HG03432 (cell line): ENCODE measurements around the gene PANK3.
"Not testable (repeated sequence)": the region's sequence is repeated elsewhere in the genome, so short reads cannot be mapped to it uniquely, and the experiment has no call there.

Experiments
- ATAC-seq: cut with Tn5 transposase; IDR thresholded peaks from one replicate; pipeline ENCODE4 v1.9.1; 2021; ENCODE audit warnings: mild to moderate bottlenecking, moderate library complexity; ENCODE audit not compliant: unreplicated experiment

PANK3 gene

DNA sequence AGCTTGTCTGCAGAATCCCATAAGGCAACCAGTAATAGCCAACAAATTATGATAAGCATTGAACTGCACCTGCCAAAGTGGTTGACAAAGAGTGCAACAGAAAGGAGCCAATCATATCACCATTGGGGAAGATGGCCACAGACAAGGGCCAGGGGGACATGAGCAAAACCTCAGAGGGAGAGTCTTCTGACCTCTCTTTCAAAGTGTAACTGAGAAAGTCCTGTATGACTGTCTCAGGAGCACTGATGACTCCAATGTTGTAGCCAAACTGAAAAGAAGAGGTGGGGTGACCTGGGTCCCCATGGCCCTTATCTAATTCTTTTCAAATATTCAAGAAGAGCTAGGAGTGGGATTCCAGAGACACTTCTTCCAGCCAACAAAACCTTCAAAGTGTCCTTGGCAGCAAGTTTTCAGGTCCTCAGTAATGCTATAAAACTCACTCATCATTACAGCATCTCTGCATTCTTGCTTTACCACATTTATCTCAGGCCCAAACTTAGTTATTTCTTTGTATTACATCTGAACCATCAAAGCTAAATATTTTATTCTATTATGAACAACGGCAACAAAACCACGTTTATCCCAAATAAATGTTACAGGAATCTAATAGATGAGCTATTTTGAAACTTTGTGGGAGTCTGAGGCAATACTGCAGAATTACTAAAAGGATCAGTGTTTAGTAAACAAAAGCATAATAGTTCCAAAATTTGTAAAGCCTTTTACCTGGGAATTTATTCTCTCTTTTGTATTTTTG is 25.6 kb downstream of the PANK3 start:
- no peak for ATAC-seq

DNA sequence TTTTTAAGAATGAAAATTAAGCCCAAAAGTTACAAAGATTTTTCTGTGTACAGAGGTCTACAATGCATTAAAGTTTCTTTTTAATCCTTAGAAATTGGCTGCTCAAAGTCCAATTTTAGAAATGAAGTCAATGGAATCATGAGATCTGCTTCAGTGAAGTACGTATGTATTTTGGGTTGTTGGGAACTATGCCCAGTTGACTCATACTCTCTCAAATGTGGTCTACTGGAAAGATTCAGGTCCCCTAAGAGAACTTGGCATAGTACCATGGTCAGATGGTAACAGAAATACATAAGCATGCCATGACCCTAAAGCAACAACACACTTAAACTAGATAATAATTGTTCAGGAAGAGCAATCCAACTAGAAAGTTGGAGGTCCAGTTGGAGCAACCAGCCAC is 27.0 kb downstream of the PANK3 start:
- ATAC-seq, result no peak

DNA sequence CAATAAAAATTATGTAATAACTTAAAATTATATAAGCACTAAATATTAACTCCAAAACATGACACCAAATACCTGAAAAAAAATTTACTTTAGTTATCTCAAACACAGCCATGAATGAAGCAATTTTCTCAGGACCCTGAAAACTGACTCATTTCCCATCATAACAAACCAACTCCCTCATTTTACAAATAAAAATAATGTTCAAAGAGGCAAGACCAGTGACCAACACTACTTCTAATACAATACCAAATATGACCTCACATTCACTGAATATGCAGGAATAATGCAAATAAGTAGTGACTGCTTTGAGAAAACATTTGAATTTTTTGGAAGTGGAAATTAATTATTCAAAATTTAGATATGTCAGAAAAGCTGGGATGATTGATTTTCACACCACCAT is 28.5 kb downstream of the PANK3 start:
- no peak for ATAC-seq

DNA sequence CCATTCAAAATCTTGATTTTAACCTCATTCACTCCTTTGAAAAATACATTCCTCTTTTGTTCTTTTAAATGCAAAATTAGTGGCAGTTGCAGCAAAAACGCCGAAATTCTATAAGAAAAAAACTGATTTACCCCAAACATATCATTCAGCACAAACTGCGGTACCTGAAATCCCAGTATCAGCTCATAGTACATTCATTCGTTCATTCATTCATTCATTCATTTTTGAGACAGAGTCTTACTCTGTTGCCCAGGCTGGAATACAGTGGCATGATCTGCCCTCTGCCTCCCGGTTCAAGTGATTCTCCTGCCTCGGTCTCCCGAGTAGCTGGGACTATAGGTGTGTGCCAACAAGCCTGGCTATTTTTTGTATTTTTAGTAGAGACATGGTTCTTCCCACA is 29.6 kb downstream of the PANK3 start:
- no peak for ATAC-seq

DNA sequence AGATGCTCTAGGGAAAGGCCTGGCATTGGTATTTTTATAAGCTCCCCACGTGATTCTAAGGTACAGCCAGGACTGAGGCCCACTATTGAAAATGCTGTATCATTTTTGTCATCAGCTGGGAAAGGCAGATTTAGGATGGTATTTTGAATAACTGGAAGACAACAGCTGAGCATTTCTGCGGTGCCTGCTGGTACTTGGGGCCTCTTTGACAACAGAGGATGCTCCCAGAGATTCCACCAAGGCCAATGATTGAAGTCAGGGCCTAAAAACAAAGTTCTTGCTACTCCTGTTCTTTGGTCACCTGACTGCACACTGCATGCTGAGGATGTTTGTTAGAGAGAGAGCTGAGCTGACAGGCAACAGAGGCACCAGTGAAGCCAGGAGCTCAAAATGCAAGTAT is 42.0 kb downstream of the PANK3 start:
- ATAC-seq, result no peak

DNA sequence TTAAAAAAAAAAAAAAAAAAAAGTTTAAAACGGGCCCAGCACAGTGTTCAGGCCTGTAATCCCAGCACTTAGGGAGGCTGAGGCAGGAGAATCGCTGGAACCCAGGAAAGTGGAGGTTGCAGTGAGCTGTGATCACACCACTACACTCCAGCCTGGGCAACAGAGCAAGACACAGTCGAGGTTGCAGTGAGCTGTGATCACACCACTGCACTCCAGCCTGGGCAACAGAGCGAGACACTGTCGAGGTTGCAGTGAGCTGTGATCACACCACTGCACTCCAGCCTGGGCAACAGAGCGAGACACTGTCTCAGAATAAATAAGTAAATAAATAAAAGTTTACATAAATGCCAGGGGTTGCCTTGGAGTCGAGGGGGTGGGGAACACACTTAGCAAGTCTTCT is 44.8 kb downstream of the PANK3 start:
- ATAC-seq, result not testable (repeated sequence)

DNA sequence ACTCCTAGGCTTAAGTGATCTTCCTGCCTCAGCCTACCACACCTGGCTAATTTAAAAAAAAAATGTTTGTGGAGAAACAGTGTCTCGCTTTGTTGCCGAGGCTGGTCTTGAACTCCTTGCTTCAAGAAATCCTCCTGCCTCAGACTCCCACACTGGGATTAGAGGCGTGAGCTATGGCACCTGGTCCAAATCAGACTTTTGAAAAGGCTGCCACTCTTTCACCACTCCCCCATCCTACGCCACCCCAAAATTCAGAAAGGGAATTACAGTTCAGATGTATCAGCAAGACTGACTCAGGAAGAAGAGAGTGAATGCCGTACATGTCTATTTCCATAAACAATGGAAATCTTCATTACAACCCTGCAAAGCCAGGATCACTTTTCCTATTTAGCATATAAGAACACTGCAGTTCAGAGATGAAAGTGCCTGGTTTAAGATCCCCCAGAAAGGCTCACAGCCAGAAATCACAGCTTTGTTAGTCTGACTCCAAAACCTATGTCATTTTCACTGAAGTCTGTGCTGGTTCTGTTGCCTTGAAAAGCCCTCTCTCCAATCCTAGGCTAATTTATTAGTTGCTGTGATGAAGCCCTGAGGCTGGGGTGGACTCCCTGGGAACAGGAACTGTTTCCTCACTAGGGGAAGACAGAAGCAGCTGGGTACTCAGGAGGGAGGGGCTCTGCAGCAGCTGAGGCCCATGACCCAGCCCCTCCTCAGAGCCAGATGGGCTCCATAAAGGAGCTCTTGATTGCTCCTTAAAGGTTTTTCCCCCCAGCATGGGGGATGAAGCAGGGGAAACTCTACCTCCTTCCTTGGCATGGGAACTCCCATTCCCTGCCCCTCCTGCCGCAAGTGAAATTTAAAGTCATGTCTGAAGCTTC is 46.9 kb downstream of the PANK3 start:
- ATAC-seq, result no peak

DNA sequence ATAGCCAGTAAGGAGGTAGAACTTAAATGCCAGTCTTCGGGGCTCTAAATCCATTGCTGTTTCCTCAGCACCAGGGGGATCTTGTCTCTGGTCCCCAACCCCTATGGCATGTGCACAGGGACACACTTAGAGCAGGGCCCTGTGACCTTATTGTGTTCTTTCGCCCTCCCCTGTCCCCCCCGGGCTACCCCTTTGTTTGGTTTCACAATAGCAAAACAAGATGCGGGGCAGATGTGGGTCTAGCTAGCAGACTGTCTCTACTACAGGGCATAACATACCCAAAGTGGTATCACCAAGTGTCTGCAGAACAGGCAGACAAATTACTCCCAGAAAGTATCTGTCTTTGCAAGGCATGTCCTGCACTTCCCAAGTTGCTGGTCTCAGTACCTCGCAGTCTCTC is 48.0 kb downstream of the PANK3 start:
- no peak for ATAC-seq

DNA sequence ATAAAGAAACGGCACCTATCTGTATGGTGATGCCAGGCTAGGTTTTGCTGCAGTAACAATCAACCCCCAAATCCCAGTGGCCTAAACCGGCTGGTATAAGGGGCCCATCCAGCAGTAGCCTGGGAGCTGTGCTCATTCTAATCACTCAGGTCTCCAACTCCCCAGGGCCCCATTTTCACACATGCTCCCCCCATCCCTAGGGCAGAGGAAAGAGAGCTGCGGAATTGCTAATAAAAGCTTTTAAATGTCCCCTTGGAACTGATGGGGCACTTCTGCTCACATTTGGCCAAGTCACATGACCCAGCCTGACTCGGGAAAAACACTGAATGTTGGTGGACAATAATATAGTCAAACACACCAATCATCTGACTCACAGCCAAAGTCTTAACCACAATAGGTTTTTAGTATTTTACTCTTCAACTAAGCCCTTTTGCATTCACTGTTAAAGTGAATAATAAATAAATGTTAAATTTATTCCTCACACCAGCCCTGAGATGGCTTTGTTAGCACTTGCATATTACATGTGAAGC is 48.5 kb downstream of the PANK3 start:
- ATAC-seq, result no peak

DNA sequence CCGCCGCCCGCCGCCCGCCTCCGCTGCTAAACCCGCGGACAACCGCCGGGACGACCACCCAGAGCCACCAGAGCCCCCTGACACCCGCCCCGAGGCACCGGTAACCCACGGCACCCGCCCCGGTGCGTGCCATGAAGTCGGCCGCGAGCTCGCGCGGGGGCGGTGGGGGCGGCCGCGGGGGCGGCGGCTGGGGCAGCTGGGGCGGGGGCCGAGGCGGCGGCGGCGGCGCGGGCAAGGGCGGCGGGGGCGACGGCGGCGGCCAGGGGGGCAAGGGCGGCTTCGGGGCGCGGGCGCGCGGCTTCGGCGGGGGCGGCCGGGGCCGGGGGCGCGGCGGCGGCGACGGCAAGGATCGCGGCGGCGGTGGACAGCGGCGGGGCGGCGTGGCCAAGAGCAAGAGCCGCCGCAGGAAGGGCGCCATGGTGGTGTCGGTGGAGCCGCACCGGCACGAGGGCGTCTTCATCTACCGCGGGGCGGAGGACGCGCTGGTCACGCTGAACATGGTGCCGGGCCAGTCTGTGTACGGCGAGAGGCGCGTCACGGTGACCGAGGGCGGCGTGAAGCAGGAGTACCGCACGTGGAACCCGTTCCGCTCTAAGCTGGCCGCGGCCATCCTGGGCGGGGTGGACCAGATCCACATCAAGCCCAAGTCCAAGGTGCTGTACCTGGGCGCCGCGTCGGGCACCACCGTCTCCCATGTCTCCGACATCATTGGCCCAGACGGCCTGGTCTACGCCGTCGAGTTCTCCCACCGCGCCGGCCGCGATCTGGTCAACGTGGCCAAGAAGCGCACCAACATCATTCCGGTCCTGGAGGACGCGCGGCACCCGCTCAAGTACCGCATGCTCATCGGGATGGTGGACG is 49.6 kb downstream of the PANK3 start:
- ATAC-seq, result no peak

DNA sequence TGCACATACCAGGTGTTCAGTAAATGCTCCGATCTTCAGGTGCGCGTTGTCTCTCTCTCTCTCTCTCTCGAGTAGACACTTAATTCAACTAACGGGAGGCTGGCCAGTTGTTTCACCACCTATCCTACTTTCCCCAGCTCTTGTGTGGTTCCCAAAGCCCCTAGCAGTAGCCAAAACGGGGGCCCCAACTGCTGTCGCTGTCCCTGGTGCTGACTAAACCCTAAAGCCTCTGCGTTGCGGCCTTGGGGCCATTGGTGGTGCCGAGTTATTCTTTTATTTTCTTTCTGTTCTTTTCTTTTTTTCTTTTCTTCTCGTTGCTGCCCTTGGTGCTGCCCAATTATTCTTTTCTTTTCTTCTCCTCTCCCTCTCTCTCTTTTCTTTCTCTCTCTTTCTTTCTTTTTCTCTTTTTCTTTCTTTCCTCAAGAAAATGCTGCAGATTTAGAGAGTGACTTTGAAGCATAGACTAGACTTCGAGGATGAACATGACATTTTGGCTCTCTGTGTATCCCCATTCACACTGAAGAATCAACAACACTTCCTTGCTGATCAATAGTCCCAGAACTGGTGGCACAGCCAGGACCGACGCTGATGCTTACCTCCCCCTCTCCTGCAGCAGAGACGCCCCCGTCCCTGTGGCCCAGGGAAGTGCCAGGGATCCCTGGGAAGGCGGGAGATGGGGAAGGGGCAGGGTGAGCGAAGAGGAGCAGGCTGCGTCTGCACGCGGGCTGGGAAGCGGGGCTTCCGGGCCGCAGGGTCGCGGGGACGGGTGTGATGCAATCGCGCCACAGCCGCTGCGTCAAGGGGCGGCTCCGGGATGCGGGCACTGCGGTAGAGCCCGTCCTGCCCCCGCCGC is 50.4 kb downstream of the PANK3 start, which contains the start of gene FBLL1:
FBLL1 (plus strand) TSS at position 785 of the 853 bp plus-strand sequence. CDS start 200 bp downstream, outside the sequence.
- no peak for ATAC-seq

DNA sequence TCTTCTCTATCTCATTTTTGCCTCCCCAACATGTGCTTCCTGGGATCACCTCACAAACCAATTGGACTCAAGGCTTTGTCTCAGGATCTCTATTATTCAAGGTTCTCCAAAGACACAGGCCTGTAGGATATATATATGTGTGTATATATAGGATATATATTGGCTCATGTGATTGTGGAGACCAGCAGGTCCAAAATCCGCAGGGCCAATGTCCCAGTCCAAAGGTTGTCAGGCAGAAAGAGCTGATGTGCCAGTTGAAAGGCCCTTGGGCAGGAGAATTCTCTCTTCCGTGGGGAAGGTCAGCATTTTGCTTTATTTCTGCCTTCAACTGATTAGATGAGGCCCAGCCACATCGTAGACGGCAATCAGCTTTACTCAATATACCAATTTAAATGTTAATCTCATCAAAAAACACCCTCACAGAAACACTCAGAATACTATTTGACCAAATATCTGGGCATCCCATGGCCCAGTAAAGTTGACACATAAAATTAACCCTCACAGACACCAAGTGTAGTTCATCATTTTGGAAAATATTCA is 51.3 kb downstream of the PANK3 start:
- no peak for ATAC-seq

DNA sequence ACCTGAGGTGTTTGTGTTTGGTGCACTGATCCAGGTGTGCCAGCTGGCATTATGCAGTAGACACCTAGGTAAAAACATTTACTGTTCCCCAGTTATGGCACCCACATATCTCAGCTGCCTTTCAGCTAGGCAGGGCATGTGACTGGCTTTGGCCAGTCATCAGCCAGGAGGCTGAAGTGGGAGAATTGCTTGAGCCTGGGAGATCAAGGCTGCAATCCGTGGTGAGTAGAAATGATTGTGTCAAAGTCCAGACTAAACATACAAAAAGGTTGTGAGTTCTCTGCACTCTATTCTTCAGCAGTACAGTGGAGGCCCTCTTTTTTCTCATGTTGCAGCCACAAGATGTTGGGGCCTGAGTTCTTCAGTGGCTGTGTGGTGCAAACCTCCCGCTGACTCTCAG is 53.3 kb downstream of the PANK3 start:
- ATAC-seq, result no peak

DNA sequence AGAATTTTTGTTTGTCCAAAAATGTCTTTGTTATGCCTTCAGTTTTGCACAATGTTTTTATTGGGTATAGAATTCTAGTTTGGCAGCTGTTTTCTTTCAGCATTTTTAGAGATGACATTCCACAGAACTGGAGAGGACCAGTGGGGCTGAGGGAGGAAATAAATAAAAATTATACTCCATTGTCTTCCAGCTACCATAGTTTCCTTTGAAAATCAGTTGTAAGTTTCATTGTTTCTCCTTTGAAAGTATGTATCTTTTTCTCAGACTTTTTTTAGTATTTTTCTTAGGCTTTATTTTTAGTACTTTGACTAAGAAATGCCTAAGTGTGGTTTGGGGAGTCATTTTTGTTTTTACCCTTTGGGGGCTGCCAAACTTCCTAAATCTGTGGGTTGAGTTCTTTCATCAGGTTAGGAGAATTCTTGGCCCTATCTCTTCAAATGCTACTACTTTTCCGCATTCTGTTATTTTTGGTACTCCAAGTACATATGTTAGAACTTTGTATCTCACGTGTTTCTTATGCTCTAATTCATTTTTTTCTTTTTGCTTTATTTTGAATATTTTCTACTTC is 65.2 kb downstream of the PANK3 start:
- ATAC-seq, result no peak

DNA sequence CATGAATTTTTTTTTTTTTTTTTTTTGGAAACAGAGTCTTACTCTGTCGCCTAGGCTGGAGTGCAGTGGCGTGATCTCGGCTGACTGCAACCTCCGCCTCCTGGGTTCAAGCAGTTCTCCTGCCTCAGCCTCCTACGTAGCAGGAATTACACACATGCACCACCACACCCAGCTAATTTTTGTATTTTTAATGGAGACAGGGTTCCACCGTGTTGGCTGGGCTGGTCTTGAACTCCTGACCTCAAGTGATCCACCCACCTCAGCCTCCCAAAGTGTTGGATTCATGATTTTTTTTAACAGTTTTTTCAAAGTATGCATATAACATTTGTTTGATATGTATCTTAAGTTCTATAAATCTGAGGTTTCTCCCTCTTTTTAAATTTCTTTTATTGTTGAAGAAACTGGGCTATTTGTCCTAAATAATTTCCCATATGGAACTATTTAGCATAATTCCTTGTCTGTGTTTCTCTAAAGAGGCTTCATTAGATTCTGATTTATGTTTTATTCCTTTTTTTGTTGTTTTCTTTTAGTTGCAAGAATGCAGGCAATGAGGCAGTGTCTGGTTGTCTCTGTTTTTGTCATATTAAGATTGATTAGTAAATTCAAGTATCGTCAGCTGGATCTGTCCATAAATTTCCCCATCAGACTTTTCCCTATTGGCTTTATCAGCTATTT is 76.5 kb downstream of the PANK3 start:
- ATAC-seq, result no peak
